Osteoblast (primary cell): Measurements from ENCODE around the gene MRGPRG. TPM values are rescaled to one million over a fixed set of nuclear protein-coding genes. Genes with fewer than 3 reads are reported as not detected.

Source experiments
- DNase-seq: peaks from one replicate; pipeline ENCODE4 v3.0.0; 2011; ENCODE audit warnings: low spot score, mixed read lengths; ENCODE audit not compliant: insufficient read length; ENCODE audit errors: missing footprints
- H2AFZ ChIP-seq: 2 replicates; pipeline ENCODE4 v1.6.0; 2011; ENCODE audit warnings: mild to moderate bottlenecking, low read length
- H3K27ac ChIP-seq: 2 replicates; pipeline ENCODE4 v1.5.1; 2011; ENCODE audit warnings: mild to moderate bottlenecking, low read depth, low read length, moderate library complexity
- H3K27me3 ChIP-seq: 2 replicates; pipeline ENCODE4 v1.6.0; 2012; ENCODE audit warnings: mild to moderate bottlenecking, control low read depth, inconsistent platforms, low read length, moderate library complexity; ENCODE audit not compliant: insufficient read depth
- H3K36me3 ChIP-seq: 2 replicates; pipeline ENCODE4 v1.5.1; 2011; ENCODE audit warnings: mild to moderate bottlenecking, low read length, control low read depth, moderate library complexity; ENCODE audit not compliant: insufficient read depth
- H3K4me1 ChIP-seq: 2 replicates; pipeline ENCODE4 v1.5.1; 2011; ENCODE audit warnings: mild to moderate bottlenecking, low read length, control low read depth, moderate library complexity; ENCODE audit not compliant: insufficient read depth
- H3K4me2 ChIP-seq: 2 replicates; pipeline ENCODE4 v1.6.0; 2011; ENCODE audit warnings: mild to moderate bottlenecking, low read length; ENCODE audit not compliant: insufficient read depth
- H3K4me3 ChIP-seq: fragments of 200-600 bp; sonication (generic); 3 replicates; pipeline ENCODE4 v1.5.1; 2012; ENCODE audit warnings: mild to moderate bottlenecking, low read length, inconsistent platforms; ENCODE audit not compliant: insufficient read depth
- H3K79me2 ChIP-seq: 2 replicates; pipeline ENCODE4 v1.6.0; 2012; ENCODE audit warnings: mild to moderate bottlenecking, low read length, control low read depth, inconsistent platforms; ENCODE audit not compliant: insufficient read depth
- H3K9me3 ChIP-seq: 2 replicates; pipeline ENCODE4 v1.5.1; 2011; ENCODE audit warnings: low read depth, low read length, control low read depth
- H4K20me1 ChIP-seq: 2 replicates; pipeline ENCODE4 v1.6.0; 2012; ENCODE audit warnings: mild to moderate bottlenecking, low read length, control low read depth; ENCODE audit not compliant: insufficient read depth
- CTCF ChIP-seq: IDR thresholded peaks from 2 replicates; pipeline ENCODE4 v1.5.1; 2011; ENCODE audit warnings: mild to moderate bottlenecking, low read depth, low read length, moderate library complexity; ENCODE audit errors: extremely low read depth
- total RNA-seq: library from RNA; depleted of rRNA; stranded (reverse); fragments of >200 nt; gene quantifications from 2 replicates; pipeline ENCODE4 v1.2.3, GENCODE V29; 2012

Gene MRGPRG
- total RNA-seq, 1 donor: not detected

GRCh38 chr11:3222941-3223915, 4.6 kb upstream of the MRGPRG start:
- peaks cover 29% of the 10 kb centered on the region for H3K27me3 ChIP-seq
- no peaks in the 10 kb centered on the region for H3K79me2 ChIP-seq
- no peak overlapping the region for H3K27ac ChIP-seq
- no peaks in the 10 kb centered on the region for H4K20me1 ChIP-seq
- H2AFZ ChIP-seq: no peak overlapping the region
- no peaks in the 10 kb centered on the region for H3K36me3 ChIP-seq
- TF ChIP-seq CTCF: no peak
- no peak overlapping the region for H3K4me3 ChIP-seq
- H3K9me3 ChIP-seq: no peaks in the 10 kb centered on the region
- H3K4me2 ChIP-seq: no peak overlapping the region
- no peaks in the 10 kb centered on the region for H3K4me1 ChIP-seq
- DNase-seq: peak; percentile 83

GRCh38 chr11:3222003-3222855, 3.6 kb upstream of the MRGPRG start:
- Histone ChIP-seq H3K27me3 (peaks cover 29% of the 10 kb centered on the region), H3K79me2 (no peaks in the 10 kb centered on the region), H3K4me1 (no peaks in the 10 kb centered on the region), H4K20me1 (no peaks in the 10 kb centered on the region), H3K27ac (no peak overlapping the region), H3K9me3 (no peaks in the 10 kb centered on the region), H3K36me3 (no peaks in the 10 kb centered on the region), H3K4me2 (no peak overlapping the region), H2AFZ (no peak overlapping the region), H3K4me3 (no peak overlapping the region)
- DNase-seq: peak; percentile 72
- TF ChIP-seq CTCF: no peak

GRCh38 chr11:3221408-3222002, 2.9 kb upstream of the MRGPRG start:
- Histone ChIP-seq H3K27ac (no peak overlapping the region), H3K4me3 (no peak overlapping the region), H3K4me2 (no peak overlapping the region), H3K9me3 (no peaks in the 10 kb centered on the region), H3K27me3 (peaks cover 29% of the 10 kb centered on the region), H4K20me1 (no peaks in the 10 kb centered on the region), H3K4me1 (no peaks in the 10 kb centered on the region), H2AFZ (no peak overlapping the region), H3K36me3 (no peaks in the 10 kb centered on the region), H3K79me2 (no peaks in the 10 kb centered on the region)
- peak; percentile 87 for DNase-seq
- no peak for TF ChIP-seq CTCF
